Astrocyte of the hippocampus (primary cell): ENCODE measurements around the gene SLC43A3.
"Not testable (repeated sequence)": the region's sequence is repeated elsewhere in the genome, so short reads cannot be mapped to it uniquely, and the experiment has no call there.

Experiments
- DNase-seq: peaks from one replicate; pipeline ENCODE4 v3.0.0; 2011; ENCODE audit warnings: low read depth, low spot score

Gene SLC43A3

GRCh38 chr11:57405271-57405860, 21.6 kb downstream of the SLC43A3 start:
- DNase-seq: no peak

- no peak for DNase-seq
Observed at GRCh38 chr11:57403802-57404147, 23.1 kb downstream of the SLC43A3 start.

GRCh38 chr11:57403003-57403801, 23.7 kb downstream of the SLC43A3 start:
- not testable (repeated sequence) for DNase-seq

GRCh38 chr11:57402188-57403002, 24.5 kb downstream of the SLC43A3 start:
- DNase-seq: peak; percentile 32

GRCh38 chr11:57399972-57400578, 26.8 kb downstream of the SLC43A3 start:
- DNase-seq: no peak

GRCh38 chr11:57399221-57399620, 27.7 kb downstream of the SLC43A3 start:
- no peak for DNase-seq

GRCh38 chr11:57397394-57397990, 29.4 kb downstream of the SLC43A3 start:
- no peak for DNase-seq

GRCh38 chr11:57396744-57397143, 30.2 kb downstream of the SLC43A3 start:
- DNase-seq: no peak

- no peak for DNase-seq
Observed at GRCh38 chr11:57395905-57396623, 30.9 kb downstream of the SLC43A3 start.

GRCh38 chr11:57394203-57394965, 32.5 kb downstream of the SLC43A3 start:
- DNase-seq: no peak

GRCh38 chr11:57392763-57393105, 34.2 kb downstream of the SLC43A3 start:
- DNase-seq: no peak

GRCh38 chr11:57392066-57392762, 34.7 kb downstream of the SLC43A3 start:
- DNase-seq: no peak

GRCh38 chr11:57391539-57391938, 35.4 kb downstream of the SLC43A3 start:
- DNase-seq: no peak

- no peak for DNase-seq
Observed at GRCh38 chr11:57391111-57391510, 35.8 kb downstream of the SLC43A3 start.

GRCh38 chr11:57390535-57390934, 36.4 kb downstream of the SLC43A3 start, which contains the start of gene PRG2:
TSS of gene PRG2 (minus strand) at chr11:57390650. CDS start at chr11:57389944, 706 bp downstream.
- DNase-seq: no peak

GRCh38 chr11:57387289-57388030, 39.5 kb downstream of the SLC43A3 start:
- DNase-seq: no peak

- DNase-seq: no peak
Observed at GRCh38 chr11:57386178-57386940, 40.6 kb downstream of the SLC43A3 start.

- no peak for DNase-seq
Observed at GRCh38 chr11:57380975-57381374, 45.9 kb downstream of the SLC43A3 start, which contains the start of gene PRG3. TSS of gene PRG3 (minus strand) at chr11:57381150. CDS start at chr11:57380708, 442 bp downstream.
